GM23338 (cell line): ENCODE results near the gene TCF7L1. TPM values are rescaled to one million over a fixed set of nuclear protein-coding genes. Genes with fewer than 3 reads are reported as not detected.

ENCODE experiments used
- ATAC-seq: fragments of 200-7000 bp; cut with Tn5 transposase; 3 replicates; pipeline ENCODE4 v1.9.1; 2020
- DNase-seq: peaks from one replicate; pipeline ENCODE4 v3.0.0-alpha.2; 2015; ENCODE audit warnings: low spot score
- H2AFZ ChIP-seq: fragments of 200-600 bp; sonication (generic); 2 replicates; pipeline ENCODE4 v1.8.0; 2016; ENCODE audit warnings: antibody characterized with exemption, mild to moderate bottlenecking, moderate library complexity
- H3F3A ChIP-seq: fragments of 200-600 bp; sonication (generic); replicated peaks from 2 replicates; pipeline ENCODE4 v1.8.0; 2017; ENCODE audit warnings: antibody characterized with exemption, mixed run types, low read depth
- H3K27ac ChIP-seq: fragments of 200-600 bp; sonication (generic); 2 replicates; pipeline ENCODE4 v1.6.1; 2016; ENCODE audit warnings: low read depth
- H3K27me3 ChIP-seq: fragments of 200-600 bp; sonication (generic); 2 replicates; pipeline ENCODE4 v1.8.0; 2016; ENCODE audit warnings: mild to moderate bottlenecking, mixed run types, moderate library complexity; ENCODE audit not compliant: insufficient read depth
- H3K36me3 ChIP-seq: fragments of 200-600 bp; sonication (generic); 2 replicates; pipeline ENCODE4 v1.8.0; 2016; ENCODE audit warnings: mild to moderate bottlenecking; ENCODE audit not compliant: insufficient read depth
- H3K4me1 ChIP-seq: fragments of 200-600 bp; sonication (generic); 2 replicates; pipeline ENCODE4 v1.8.0; 2016; ENCODE audit warnings: mild to moderate bottlenecking, moderate library complexity; ENCODE audit not compliant: insufficient read depth
- H3K4me2 ChIP-seq: fragments of 200-600 bp; sonication (generic); 2 replicates; pipeline ENCODE4 v1.7.1; 2017; ENCODE audit warnings: mixed run types
- H3K4me3 ChIP-seq: fragments of 200-600 bp; sonication (generic); 2 replicates; pipeline ENCODE4 v1.6.1; 2016; ENCODE audit warnings: mixed run types
- H3K79me2 ChIP-seq: fragments of 200-600 bp; sonication (generic); replicated peaks from 2 replicates; pipeline ENCODE4 v1.8.0; 2017; ENCODE audit warnings: mild to moderate bottlenecking; ENCODE audit not compliant: insufficient read depth
- H3K9me2 ChIP-seq: fragments of 200-600 bp; sonication (generic); 2 replicates; pipeline ENCODE4 v1.8.0; 2017; ENCODE audit not compliant: insufficient read depth
- H4K20me1 ChIP-seq: fragments of 200-600 bp; sonication (generic); replicated peaks from 2 replicates; pipeline ENCODE4 v1.8.0; 2017; ENCODE audit warnings: mild to moderate bottlenecking; ENCODE audit not compliant: insufficient read depth
- H3K27ac Mint-ChIP-seq: 2 replicates; pipeline ENCODE4 v1.8.0; 2020; ENCODE audit warnings: inconsistent platforms, mild to moderate bottlenecking, moderate library complexity, mixed read lengths
- H3K27me3 Mint-ChIP-seq: 3 replicates; pipeline ENCODE4 v1.8.0; 2022; ENCODE audit warnings: low read depth, mild to moderate bottlenecking, moderate library complexity, mixed read lengths, inconsistent platforms; ENCODE audit not compliant: insufficient read depth, poor library complexity
- H3K36me3 Mint-ChIP-seq: 3 replicates; pipeline ENCODE4 v1.8.0; 2021; ENCODE audit warnings: low read depth, mild to moderate bottlenecking, inconsistent platforms, moderate library complexity, mixed read lengths
- H3K4me1 Mint-ChIP-seq: 3 replicates; pipeline ENCODE4 v1.8.0; 2020; ENCODE audit warnings: mild to moderate bottlenecking, inconsistent platforms, mixed read lengths
- H3K4me3 Mint-ChIP-seq: 3 replicates; pipeline ENCODE4 v1.8.0; 2021; ENCODE audit warnings: moderate library complexity, mild to moderate bottlenecking, inconsistent platforms, mixed read lengths
- H3K9me3 Mint-ChIP-seq: 3 replicates; pipeline ENCODE4 v1.8.0; 2020; ENCODE audit warnings: moderate library complexity, mild to moderate bottlenecking, inconsistent platforms, mixed read lengths
- CREB1 ChIP-seq: fragments of 250-450 bp; sonication (Bioruptor Pico); IDR thresholded peaks from 2 replicates; pipeline ENCODE4 v1.5.0; 2020; ENCODE audit warnings: low read depth, mild to moderate bottlenecking, moderate library complexity
- CTCF ChIP-seq, 2 experiments: fragments of 200-600 bp in 1 of 2; sonication (generic) in 1 of 2; conservative IDR thresholded peaks; 2 replicates each; pipeline versions ENCODE4 v1.5.1 to v1.6.1; 2016 to 2017; ENCODE audit warnings: antibody characterized with exemption in 2 of 2, low read depth in 2 of 2, mild to moderate bottlenecking in 2 of 2, moderate library complexity in 1 of 2
- ETS1 ChIP-seq: IDR thresholded peaks from 2 replicates; pipeline ENCODE4 v1.6.1; 2016; ENCODE audit warnings: antibody characterized with exemption
- EZH2 ChIP-seq: fragments of 200-600 bp; sonication (generic); IDR thresholded peaks from one replicate; pipeline ENCODE4 v1.8.0; 2017; ENCODE audit warnings: antibody characterized with exemption, mild to moderate bottlenecking, low read depth; ENCODE audit not compliant: unreplicated experiment
- EZH2phosphoT487 ChIP-seq: fragments of 200-600 bp; sonication (generic); IDR thresholded peaks from one replicate; pipeline ENCODE4 v1.8.1; 2018; ENCODE audit warnings: antibody characterized with exemption; ENCODE audit not compliant: unreplicated experiment
- JUNB ChIP-seq: IDR thresholded peaks from one replicate; pipeline ENCODE4 v1.6.1; 2016; ENCODE audit warnings: antibody characterized with exemption; ENCODE audit not compliant: unreplicated experiment
- NANOG ChIP-seq: IDR thresholded peaks from 2 replicates; pipeline ENCODE4 v1.6.1; 2016; ENCODE audit warnings: antibody characterized with exemption, borderline replicate concordance
- POLR2AphosphoS5 ChIP-seq: IDR thresholded peaks from 2 replicates; pipeline ENCODE4 v1.6.1; 2016; ENCODE audit warnings: antibody characterized with exemption, low read depth
- STAT1 ChIP-seq: IDR thresholded peaks from one replicate; pipeline ENCODE4 v1.6.1; 2016; ENCODE audit warnings: antibody characterized with exemption; ENCODE audit not compliant: unreplicated experiment
- ZNF114 ChIP-seq: fragments of 250-450 bp; sonication (Bioruptor Pico); IDR thresholded peaks from 2 replicates; pipeline ENCODE4 v1.5.0; 2020; ENCODE audit warnings: mild to moderate bottlenecking, moderate library complexity
- ZNF331 ChIP-seq: fragments of 250-450 bp; sonication (Bioruptor Pico); IDR thresholded peaks from 2 replicates; pipeline ENCODE4 v1.5.0; 2020; ENCODE audit warnings: low read depth, mild to moderate bottlenecking, moderate library complexity
- polyA plus RNA-seq: library from polyadenylated mRNA; unstranded; fragments of >200 nt; fragmentation: Nextera tagmentation; extraction: Ambion mirVana; gene quantifications from 2 replicates; pipeline ENCODE4 v1.2.1, GENCODE V29; 2016
- total RNA-seq: library from RNA; depleted of rRNA; stranded (reverse); fragments of >200 nt; shearing (Covaris generic); gene quantifications from 2 replicates; pipeline ENCODE4 v1.2.3, GENCODE V29; 2014
- TF ChIP-seq, protein P1 (sequence below): IDR thresholded peaks from one replicate; pipeline ENCODE4 v1.6.1; 2018; ENCODE audit warnings: antibody characterized with exemption; ENCODE audit not compliant: unreplicated experiment

Gene TCF7L1
- total and polyA plus RNA-seq, 2 experiments from 2014 or later: 47.3 to 101 TPM

- TF ChIP-seq, protein P1, sequence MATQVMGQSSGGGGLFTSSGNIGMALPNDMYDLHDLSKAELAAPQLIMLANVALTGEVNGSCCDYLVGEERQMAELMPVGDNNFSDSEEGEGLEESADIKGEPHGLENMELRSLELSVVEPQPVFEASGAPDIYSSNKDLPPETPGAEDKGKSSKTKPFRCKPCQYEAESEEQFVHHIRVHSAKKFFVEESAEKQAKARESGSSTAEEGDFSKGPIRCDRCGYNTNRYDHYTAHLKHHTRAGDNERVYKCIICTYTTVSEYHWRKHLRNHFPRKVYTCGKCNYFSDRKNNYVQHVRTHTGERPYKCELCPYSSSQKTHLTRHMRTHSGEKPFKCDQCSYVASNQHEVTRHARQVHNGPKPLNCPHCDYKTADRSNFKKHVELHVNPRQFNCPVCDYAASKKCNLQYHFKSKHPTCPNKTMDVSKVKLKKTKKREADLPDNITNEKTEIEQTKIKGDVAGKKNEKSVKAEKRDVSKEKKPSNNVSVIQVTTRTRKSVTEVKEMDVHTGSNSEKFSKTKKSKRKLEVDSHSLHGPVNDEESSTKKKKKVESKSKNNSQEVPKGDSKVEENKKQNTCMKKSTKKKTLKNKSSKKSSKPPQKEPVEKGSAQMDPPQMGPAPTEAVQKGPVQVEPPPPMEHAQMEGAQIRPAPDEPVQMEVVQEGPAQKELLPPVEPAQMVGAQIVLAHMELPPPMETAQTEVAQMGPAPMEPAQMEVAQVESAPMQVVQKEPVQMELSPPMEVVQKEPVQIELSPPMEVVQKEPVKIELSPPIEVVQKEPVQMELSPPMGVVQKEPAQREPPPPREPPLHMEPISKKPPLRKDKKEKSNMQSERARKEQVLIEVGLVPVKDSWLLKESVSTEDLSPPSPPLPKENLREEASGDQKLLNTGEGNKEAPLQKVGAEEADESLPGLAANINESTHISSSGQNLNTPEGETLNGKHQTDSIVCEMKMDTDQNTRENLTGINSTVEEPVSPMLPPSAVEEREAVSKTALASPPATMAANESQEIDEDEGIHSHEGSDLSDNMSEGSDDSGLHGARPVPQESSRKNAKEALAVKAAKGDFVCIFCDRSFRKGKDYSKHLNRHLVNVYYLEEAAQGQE: no peak
- TF ChIP-seq STAT1 (no peak), ETS1 (no peak), CTCF (conservative IDR thresholded peaks at IDR 0.05; ENCODE audit: low read depth in 2 of 2) (no peak), ZNF114 (CRISPR knock-in tag) (no peak), EZH2phosphoT487 (no peak), JUNB (no peak), CREB1 (no peak), EZH2 (no peak), POLR2AphosphoS5 (no peak)
Measured at GRCh38 chr2:85245891-85246290, 112.7 kb downstream of the TCF7L1 start (continued).

DNA sequence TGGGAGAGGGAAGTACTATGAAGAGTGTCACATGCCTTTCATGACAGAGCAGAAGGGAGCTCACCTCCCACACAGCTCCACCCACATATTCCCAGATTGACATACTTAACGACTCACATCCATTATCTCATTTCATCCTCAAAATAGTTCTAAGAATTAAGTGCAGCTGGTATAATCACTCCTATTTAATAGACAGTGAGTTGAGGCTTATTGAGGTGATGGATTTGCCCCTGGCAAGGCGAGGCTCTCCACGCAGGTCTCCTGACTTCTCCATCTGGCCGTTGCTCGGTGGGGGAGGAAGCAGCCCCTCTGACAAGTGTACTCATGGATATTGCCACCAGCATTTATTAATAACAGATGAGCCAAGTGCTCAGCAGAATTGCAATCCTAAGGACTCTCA is 113.2 kb downstream of the TCF7L1 start:
- H3K4me3 Mint-ChIP-seq: peak overlapping the region; percentile 1; the same call in 1 of the 3 replicates
- TF ChIP-seq NANOG (no peak), STAT1 (no peak), CREB1 (no peak), POLR2AphosphoS5 (no peak), EZH2phosphoT487 (no peak), ZNF331 (CRISPR knock-in tag) (no peak), JUNB (no peak), ETS1 (no peak), EZH2 (no peak), ZNF114 (CRISPR knock-in tag) (no peak), CTCF (conservative IDR thresholded peaks at IDR 0.05; ENCODE audit: low read depth in 2 of 2) (no peak)
- TF ChIP-seq, protein P1: no peak

More for the DNA sequence above, 113.2 kb downstream of the TCF7L1 start:
- H3K79me2 ChIP-seq: peaks cover 76% of the 10 kb centered on the region
- ATAC-seq (no peak), DNase-seq (no peak)
- peak overlapping the region; percentile 37 for H3K4me2 ChIP-seq
- peak overlapping the region; percentile 79 for H3K27ac ChIP-seq
- Mint-ChIP-seq H3K27me3 (peaks cover 28% of the 10 kb centered on the region), H3K9me3 (peaks cover 2% of the 10 kb centered on the region; the same call in 1 of the 3 replicates), H3K36me3 (peaks cover 20% of the 10 kb centered on the region), H3K4me1 (peaks cover 91% of the 10 kb centered on the region), H3K27ac (peak overlapping the region; percentile 90)
- no peaks in the 10 kb centered on the region; the same call in 1 of the 2 replicates for H3F3A ChIP-seq
- H3K27me3 ChIP-seq: no peaks in the 10 kb centered on the region
- H2AFZ ChIP-seq: no peak overlapping the region
- peaks cover 82% of the 10 kb centered on the region for H3K4me1 ChIP-seq
- H3K36me3 ChIP-seq: no peaks in the 10 kb centered on the region; the same call in 1 of the 2 replicates
- peak overlapping the region; percentile 15 for H3K4me3 ChIP-seq
- no peaks in the 10 kb centered on the region for H3K9me2 ChIP-seq
- H4K20me1 ChIP-seq: peaks cover 12% of the 10 kb centered on the region
